NCI-H2171 (cell line): Measurements from ENCODE around the gene KRT222.

Source experiments
- DNase-seq: peaks from one replicate; lab custom pipeline; 2025; lab: John Stamatoyannopoulos, UW

KRT222 gene

DNA sequence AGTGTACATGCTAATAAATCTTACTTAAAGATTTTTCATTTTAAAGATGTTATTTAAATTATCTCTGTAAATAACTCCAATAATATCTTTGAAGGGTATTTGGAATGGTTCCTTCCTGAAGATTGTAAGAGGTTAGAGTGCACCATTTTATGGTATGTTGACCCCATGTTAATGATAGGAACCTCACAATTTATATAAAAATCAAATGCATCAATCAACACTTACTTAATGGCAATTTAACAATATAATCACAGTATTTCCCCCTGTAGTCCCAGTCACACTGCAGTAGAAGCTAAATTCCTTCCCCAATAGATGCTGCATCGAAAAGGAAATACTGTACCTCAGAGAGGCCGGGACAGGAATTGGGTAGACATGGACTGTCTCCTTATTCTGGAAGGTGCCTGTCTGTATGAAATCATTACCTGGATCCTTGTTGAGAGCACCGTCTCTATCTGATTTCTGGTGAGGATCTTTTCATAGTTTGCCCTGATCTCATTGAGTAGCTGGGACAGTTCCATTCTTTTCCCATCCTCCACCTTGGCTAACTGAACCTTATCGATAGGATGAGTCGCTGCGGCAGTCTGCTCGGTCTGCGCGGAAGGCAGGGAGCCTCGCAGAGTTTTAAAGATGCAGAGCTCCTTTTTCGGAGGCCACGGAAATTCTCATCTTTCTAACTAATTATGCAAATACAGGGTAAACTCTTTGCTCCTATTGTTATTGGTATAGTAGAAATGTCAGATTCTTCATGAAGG lies at the start of gene KRT222:
Gene KRT222, minus strand, starts transcription at position 596 of the 752 bp plus-strand sequence. Its CDS starts 78 bp downstream, at position 518.
- DNase-seq = no peak

DNA sequence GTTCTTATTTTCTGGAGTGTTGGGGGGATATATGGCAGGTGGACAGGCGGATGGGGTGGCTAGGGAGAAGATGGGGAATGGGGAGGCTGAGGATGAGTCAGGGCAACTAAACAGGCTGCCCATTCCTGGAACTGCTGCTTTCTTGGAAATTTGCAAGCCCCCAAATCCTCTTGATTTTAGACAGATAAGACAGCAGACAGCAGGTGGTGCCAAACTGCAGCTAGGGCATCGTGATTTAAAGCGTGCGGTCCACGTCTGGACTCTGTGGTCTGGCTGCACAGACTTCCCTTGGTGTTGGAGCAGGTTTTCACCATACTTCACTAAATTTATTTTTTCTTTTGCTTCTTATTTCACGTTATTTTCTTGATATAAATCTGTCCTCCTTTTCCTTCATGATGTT lies 49.5 kb upstream of the KRT222 start:
- no peak for DNase-seq

DNA sequence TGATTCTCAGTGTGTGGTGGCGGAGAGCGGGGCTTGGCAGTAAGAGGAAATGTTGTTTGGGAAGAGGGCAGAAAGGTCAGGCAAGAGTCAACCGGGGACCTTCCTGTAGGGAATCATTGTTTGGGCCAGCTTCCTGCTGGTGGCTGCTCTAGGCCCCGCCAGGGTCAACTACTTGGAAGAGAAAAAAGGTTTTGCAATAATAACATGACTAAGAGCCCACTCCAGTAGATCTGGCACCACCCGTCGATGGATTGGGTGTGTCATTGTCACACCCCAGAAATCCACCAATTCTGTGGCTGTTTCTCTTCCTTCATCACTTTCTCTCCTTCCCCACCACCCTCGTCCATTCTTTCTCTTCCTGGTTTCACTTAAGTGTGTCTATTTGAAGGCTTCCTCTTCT lies 42.8 kb upstream of the KRT222 start:
- no peak for DNase-seq

DNA sequence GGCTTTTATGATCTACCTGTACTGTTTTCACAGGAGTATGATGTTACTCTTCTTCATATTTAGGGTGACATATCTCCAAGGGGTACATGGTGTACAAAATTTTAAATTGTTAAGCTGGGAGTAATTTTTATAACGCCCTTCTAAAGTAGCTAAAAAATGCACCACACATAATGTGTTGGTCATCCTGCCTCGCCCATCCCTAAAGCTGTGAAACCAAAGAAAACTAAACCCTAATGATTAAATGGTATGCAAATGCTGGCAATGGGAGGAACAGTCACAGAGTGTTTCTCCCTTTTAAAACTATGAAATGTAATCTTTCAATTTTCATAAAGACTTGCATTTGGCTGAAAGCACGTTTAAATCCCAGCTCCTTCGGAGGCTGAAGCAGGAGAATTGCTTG lies 40.6 kb upstream of the KRT222 start:
- DNase-seq = no peak

DNA sequence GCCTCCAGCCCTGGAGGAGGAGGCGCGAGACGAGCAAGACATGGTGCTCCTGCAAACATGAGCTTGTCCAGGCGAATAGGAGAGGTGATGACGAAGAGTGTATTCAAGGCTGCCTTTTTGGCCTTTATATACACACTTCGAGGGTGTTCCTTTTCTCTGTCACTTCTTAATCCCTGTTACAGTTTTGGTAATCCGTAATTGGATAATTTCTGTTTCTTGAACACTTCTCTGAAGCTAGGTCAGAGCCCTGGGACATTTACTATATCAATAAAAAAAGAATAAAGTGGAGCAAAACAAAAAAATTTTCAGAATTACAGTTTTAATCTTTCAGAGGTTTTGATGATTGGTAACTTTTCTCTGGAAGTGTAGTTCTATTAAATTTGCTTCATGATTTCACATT lies 38.7 kb upstream of the KRT222 start, which contains the start of gene KRT24:
Gene KRT24, minus strand, starts transcription at position 101 of the 400 bp plus-strand sequence. Its CDS starts 59 bp downstream, at position 42.
- no peak for DNase-seq

DNA sequence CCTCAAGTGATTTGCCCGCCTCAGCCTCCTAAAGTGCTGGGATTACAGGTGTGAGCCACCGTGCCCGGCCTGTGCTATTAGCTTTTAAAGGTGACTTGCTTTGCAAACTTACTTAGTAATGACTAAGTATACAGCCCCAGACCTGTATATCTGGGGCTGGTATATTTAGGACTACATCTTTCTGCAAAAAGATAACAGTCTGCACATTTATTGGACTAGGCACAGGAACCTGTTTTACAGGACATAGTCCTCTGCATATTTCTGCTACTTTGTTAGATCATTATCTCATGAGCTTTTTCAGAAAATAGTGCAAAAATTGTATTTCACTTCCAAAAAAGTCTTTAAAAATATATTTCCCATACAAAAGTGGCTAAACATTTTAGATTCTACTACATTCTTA lies 37.3 kb upstream of the KRT222 start:
- no peak for DNase-seq

DNA sequence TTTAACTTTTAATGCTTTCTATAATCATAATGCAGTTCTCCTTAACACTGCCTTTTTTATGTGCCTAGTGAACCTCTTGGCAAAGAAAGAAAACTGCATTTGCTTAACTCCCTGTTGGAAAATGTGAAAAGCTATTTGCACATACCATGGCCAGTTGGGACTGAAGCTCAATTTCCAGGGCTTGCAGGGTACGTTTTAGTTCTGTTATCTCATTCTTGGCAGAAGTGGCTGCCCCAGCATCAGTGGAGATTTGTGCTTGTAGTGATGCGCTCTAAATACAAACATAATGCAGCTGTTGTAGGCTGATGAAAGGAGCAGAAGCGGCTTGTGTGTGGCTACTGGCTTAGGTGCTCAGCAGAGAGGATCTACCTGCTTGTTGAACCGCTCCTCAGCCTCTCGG lies 34.9 kb upstream of the KRT222 start:
- no peak for DNase-seq

DNA sequence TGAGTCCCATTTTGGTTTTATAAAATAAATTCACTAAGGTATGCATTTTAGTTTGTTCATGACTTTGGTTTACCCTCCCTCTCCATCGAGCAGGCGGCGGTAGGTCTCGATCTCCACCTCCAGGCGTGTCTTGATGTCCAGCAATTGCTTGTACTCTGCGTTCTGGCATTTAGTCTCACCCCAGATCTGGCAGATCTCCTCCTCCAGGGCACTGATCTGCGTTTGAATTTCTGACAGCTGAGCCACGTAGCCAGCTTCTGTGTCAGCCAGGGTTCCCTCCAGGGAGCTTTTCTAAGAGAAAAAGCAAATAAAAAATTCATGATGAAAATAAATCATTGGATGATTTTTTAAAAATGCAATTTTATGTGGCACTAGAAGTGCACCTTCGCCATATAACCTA lies 34.4 kb upstream of the KRT222 start:
- no peak for DNase-seq

DNA sequence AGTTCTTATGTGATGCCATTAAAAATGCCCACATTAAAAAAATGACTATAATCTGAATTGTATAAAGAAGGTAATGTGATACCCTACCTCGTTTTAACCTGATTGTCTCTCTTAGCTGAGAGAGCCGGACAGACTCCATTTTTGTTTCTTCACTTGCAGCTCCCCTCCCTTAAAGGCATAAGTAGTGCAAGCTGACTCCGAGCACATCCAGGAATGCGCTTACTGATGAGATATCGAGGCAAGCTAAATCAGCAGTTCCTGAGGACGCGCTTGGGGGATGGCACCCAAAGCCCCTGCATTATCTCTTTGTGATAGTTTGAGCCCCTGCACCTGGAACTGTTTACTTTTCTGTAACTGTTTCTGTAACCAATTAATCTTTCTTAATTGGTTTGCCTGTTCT lies 32.3 kb upstream of the KRT222 start:
- no peak for DNase-seq

DNA sequence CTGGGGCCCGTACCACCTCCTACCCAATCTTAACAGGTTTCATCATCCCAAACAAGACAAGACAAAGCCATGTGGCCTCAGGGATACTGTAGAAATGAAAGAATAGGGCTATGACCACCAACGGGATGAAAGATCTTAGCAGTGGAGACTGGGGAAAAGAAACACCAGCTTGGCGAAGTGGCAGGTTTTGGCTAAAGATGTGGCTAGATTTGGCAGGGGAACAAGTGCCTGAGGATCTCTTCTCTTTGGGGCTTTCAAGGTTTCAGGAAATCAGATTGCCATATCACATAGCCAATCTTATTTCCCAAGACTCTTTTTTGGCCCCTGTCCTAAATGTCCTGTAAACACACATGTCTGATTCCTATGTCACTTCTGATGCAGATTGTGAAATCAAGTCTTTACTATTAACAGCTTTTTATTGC lies 31.7 kb upstream of the KRT222 start:
- no peak for DNase-seq

DNA sequence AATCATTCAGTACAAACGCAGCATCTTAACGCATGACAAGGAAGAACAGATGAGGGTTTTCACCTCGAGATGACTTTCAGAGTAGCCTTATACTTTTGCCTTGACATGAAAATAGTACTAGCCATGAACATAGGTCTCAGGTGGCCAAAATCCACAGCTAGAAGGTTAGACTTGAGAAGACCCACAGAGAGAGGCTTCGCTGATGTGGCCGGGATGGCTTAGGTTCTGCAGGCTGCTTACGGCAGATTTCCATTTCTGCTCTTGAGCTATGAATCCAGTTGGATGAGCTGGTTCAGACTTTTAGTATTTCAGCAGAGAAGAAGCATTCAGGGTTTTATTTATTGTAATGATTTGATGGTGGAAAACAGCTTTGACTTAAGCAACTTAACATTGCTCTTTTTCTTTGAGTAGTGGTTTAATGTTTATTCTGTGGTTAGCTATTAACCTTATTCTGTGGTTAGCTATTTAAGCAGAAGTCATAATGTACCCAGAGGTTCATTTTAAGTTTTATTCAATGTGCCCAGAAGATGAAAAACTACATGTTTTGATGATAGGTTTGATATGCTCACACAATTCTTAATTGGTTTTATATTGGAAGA lies 31.0 kb upstream of the KRT222 start:
- no peak for DNase-seq

DNA sequence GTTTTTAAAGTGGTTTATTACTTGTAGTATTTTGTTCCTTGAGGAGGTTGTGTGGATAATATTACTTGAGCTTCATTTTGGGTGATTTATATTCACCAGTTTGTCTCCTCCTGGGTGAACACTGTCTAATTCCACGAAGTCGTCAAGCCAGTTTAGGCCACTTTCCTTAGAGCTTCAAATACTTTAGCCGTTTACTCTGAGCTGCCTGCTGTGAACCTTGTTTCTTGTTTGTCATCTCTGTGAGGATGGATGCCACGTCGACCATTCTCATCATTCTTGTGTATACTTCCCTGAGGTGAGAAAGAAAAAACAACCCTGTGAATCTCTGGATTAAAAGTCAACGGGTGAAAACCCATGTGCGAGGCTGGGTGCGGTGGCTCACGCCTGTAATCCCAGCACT lies 29.6 kb upstream of the KRT222 start:
- DNase-seq = no peak

DNA sequence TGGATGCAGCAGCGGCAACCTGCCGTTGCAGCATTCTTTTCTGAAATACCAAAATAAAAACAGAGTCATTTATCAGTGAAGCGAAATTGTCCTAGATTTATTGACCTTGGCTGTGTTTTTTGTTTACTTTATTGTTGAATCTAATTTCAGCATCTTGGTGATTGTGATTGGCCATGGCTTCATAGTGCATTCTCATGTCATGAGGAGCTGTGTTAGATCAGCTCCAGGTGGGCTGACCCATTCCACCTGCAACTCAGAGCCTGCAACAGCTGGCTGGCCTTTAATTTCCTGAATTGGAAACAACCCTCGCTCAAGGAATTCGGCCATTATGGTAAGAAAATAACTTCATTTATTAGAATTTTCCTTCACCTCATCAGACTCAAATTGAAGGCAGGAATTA lies 22.1 kb upstream of the KRT222 start:
- no peak for DNase-seq

DNA sequence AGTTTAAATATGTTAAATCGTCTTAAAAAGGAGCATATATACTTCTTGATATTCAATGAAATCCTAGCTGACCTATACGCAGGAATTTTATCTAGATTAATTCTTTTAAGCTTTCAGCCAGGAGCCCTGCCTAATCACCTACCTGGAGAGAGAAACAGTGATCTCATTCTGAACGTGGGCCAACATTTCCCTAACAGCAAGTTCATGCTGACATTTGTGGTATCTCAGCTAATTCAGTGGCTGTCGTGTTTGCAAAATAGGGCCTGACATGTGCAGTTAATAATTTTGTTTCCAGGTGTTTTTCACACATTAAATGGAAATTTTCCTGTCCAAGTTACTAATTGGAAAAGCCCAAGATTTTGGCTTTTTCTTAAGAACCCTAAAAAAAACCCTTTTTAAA lies 21.2 kb upstream of the KRT222 start:
- no peak for DNase-seq

DNA sequence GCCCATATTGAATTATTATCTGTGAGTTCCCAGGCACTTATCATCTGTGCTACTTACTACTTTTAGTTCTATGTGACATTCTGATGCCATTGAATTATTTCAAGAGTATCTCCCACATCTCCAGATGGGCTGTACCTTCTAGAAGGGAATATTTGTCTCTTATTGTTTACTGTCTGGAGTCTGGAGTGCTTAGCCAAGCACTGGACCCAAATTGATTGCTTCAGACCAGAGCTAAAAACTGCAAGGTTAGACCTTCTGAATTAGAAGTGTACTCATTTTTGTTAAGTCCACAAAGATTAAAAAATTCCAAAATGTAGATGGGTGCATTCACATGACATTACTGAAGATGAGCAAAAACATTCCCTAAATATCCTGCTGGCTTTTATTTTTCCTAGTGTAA lies 16.0 kb upstream of the KRT222 start:
- no peak for DNase-seq

DNA sequence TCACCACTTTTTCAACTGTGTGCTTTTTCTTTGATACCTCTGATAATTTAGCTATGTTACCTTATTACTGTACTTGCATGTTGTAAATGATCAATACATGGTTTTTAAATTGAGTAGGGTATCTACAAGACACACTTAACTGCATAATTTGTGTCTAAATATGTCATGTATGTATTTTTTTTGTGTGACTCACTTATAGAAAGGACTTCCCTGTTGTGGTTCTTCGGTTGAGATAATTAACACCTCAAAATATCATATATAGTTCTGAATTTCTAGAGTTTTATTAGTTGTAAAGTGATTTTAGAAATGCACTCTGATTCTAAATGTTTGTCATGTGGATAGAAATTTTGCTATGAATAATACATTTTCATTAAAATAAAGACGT lies 14.5 kb upstream of the KRT222 start:
- no peak for DNase-seq

DNA sequence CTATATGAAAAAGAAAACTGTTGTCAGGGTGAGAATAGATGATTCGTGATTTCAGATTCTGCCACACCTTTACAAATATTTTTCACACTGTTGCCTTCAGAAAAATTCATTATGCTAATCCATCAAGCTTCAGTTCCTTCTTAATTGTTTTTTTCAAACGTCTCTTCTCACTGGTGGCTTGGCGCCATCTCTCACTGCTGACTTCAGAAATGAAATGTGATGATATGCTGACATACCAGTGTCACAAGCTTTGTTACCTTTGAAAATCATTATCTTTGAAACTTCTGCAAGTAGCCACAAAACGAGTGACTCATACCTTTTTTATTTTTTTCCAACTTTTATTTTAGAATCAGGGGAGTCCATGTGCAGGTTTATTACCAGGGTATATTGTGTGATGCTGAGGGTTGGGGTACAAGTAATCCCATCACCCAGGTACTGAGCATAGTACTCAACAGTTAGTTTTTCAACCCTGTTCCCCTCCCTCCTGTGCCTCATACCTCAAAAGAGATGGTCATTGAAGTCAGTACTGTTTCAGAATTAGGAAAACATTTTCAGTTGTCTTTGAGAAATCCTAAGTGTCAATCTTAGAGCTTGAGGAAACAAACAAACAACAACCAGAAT lies 14.0 kb upstream of the KRT222 start:
- no peak for DNase-seq

DNA sequence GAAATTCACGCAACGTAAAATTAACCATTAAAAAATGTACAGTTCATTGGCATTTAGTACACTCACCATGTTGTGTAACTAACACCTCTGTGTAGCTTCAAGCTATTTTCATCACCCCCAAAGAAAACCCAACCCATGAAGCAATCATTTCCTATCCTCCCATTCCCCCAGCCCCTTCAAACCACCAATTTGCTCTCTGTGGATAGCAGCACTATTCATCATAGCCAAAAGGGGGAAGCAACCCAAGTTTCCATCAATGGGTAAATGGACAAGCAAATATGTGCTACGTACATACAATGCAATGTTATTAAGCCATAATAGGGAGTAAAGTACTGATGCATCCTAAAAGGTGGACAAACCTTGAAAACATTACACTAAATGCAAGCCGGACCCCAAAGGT lies 10.9 kb upstream of the KRT222 start:
- no peak for DNase-seq

DNA sequence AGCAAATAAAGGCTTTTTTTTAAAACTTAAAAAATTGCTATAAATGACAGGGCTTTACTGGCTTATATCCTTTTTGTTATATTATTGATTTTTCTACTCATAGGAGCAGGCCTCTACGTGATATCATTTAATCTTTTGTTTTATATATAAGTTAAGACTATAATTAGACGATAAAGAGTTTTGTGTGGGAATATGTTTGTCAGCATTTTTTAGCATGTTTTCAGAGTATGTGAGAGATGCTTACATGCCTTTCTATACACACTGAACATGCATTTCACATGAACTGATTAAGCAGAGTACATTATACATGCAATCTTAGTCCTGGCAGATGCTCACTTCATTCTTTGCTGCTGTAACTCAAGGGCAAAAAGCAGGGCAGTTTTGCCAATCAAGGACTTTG lies 7.7 kb upstream of the KRT222 start:
- DNase-seq = no peak

DNA sequence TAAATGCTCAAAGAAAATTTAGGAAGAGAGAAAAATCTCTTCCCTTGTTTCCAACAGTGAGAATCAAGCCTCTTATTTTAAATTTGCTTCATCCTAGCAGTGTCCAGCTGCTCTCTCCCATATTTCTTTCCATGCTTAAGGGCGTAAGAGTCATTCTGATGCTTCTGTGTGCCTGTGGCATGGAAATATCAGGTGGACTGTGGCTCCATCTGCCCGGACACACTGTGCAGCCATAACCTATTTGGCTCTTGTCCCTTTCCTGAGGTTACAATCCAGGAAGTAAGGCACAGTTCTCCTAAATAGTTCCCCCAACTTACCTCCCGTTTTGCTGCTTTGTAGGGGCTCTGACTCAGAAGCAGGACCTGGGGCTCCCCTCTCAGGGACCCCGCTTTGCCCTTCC lies 6.3 kb upstream of the KRT222 start:
- no peak for DNase-seq

DNA sequence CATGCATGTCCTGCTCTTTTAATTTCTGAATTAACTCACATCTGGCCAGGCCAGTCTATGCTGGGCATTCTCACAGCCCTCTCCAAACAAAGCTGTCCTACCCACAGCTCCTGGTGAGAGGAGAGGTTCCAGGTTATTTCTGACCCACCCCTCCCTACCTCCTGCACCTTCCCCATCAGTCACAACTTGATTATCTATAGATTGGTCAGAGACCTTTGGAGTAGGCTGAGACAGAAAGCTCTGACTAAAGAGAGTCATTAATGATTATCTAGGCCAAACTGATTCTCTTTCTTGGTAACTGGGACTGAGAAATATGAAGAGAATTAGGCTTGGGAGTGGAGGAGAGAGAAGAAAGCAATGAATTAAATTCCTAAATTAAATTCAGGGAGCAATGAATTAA lies 1.4 kb upstream of the KRT222 start:
- DNase-seq = no peak

DNA sequence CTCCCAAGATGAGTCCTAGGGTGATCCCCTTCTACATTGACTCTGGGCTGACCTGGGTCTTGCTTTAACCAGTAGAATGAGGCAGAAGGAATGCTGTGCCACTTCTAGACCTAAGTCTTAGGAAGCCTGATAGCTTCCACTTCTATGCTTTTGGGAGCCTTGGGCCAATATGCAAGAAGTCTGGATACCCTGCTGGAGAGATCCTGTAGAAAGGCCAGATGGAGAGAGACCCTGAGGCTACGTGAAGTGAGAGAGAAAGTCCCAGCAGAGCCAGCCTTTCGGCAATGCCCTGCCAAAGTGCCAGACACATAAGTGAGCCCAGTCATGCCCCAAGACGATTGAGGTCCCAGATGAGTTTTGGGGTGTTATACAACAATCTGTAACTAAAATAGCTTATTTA lies 1.7 kb downstream of the KRT222 start:
- DNase-seq = no peak

DNA sequence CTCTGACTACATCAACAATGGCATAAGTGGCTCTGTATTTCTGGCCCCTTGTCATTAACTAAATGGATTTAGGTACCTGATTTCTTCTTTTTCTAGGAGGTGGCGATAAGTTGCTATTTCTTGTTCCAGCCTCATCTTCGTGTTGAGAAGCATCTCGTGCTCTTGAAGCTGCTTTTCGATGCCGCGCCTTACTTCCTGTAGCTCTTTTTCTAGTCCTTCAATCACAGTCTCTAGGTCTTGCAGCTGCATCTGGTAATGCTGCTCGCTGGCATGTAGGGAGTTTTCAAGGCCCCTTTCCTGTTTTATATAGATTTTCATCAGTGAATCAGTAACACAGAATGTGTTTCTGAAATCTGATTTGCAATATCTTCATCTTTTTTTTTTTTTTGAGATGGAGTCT lies 5.1 kb downstream of the KRT222 start:
- DNase-seq = no peak

DNA sequence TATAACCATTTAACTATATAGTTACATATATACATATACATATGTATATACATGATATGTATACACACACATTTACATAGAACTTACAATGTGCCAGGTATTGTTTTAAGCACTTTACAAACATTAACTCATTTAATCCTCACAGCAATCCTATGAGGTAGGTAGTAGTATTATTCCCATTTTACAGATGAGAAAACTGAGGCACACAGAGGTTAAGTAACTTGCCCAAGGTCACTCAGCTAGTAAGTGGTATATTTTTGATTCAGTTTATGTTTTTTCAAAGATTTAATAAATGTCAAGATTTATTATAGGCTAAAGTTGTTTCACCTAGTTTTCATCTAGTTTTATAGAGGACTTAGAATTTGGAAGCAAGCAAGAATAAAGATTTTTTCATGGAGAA lies 6.6 kb downstream of the KRT222 start:
- no peak for DNase-seq
